IMR-90 (cell line): ENCODE data around the gene C2orf68. TPM values are rescaled to one million over a fixed set of nuclear protein-coding genes. Genes with fewer than 3 reads are reported as not detected.

Experiments used
- ATAC-seq: fragments of 200-7000 bp; cut with Tn5 transposase; 2 replicates; pipeline ENCODE4 v1.9.1; 2020; ENCODE audit warnings: low read depth, mild to moderate bottlenecking, moderate library complexity
- BruUV-seq: library from RNA; stranded (reverse); fragments of 400-500 nt; replicated peaks from 2 replicates; lab custom pipeline; 2021; lab: Mats Ljungman, UMichigan
- CTCF ChIA-PET: fragments of 300-600 bp; formaldehyde crosslinking; extraction: SDS; loops from one replicate; lab custom pipeline; 2021; ENCODE audit warnings: antibody characterized with exemption; lab: Yijun Ruan, JAX
- POLR2A ChIA-PET: fragments of 300-600 bp; sonication (Branson Sonifier 250); formaldehyde crosslinking; loops from one replicate; lab custom pipeline; 2022; ENCODE audit warnings: antibody characterized with exemption; ENCODE audit not compliant: unreplicated experiment; lab: Charles Lee
- DNase-seq: peaks from one replicate; pipeline ENCODE4 v3.0.0; 2013
- H2AFZ ChIP-seq: replicated peaks from 2 replicates; pipeline ENCODE3; 2013; ENCODE audit warnings: low read length, mild to moderate bottlenecking; ENCODE audit not compliant: poor library complexity
- H2AK5ac ChIP-seq: 2 replicates; pipeline ENCODE4 v1.6.1; 2013; ENCODE audit warnings: low read depth, low read length, inconsistent platforms
- H2AK9ac ChIP-seq: replicated peaks from 2 replicates; pipeline ENCODE3; 2013; ENCODE audit warnings: mild to moderate bottlenecking, low read depth, low read length, moderate library complexity; ENCODE audit not compliant: poor library complexity
- H2BK120ac ChIP-seq: 2 replicates; pipeline ENCODE4 v1.6.1; 2013; ENCODE audit warnings: low read depth, low read length, inconsistent platforms
- H2BK15ac ChIP-seq: 3 replicates; pipeline ENCODE4 v1.6.1; 2013; ENCODE audit warnings: low read depth, low read length, inconsistent platforms
- H2BK20ac ChIP-seq: 2 replicates; pipeline ENCODE4 v1.6.1; 2013; ENCODE audit warnings: low read depth, mild to moderate bottlenecking, inconsistent platforms, low read length, moderate library complexity
- H2BK5ac ChIP-seq: 2 replicates; pipeline ENCODE4 v1.6.1; 2013; ENCODE audit warnings: mild to moderate bottlenecking, low read depth, low read length, inconsistent platforms; ENCODE audit not compliant: poor library complexity, severe bottlenecking
- H3K14ac ChIP-seq: replicated peaks from 2 replicates; pipeline ENCODE4 v1.6.1; 2013; ENCODE audit warnings: low read depth, low read length, inconsistent platforms
- H3K18ac ChIP-seq: 2 replicates; pipeline ENCODE4 v1.6.1; 2013; ENCODE audit warnings: low read depth, low read length, control low read depth
- H3K23ac ChIP-seq: 2 replicates; pipeline ENCODE4 v1.6.1; 2013; ENCODE audit warnings: low read depth, low read length, inconsistent platforms
- H3K27ac ChIP-seq: 2 replicates; pipeline ENCODE4 v1.5.1; 2013; ENCODE audit warnings: mild to moderate bottlenecking, control low read depth, low read length; ENCODE audit not compliant: insufficient read depth
- H3K27me3 ChIP-seq: 2 replicates; pipeline ENCODE4 v1.6.1; 2013; ENCODE audit warnings: low read length; ENCODE audit not compliant: control insufficient read depth, insufficient read depth
- H3K36me3 ChIP-seq: 2 replicates; pipeline ENCODE4 v1.6.1; 2013; ENCODE audit warnings: low read length, mixed read lengths; ENCODE audit not compliant: control insufficient read depth, insufficient read depth
- H3K4ac ChIP-seq: 2 replicates; pipeline ENCODE4 v1.6.1; 2013; ENCODE audit warnings: low read depth, low read length, inconsistent platforms
- H3K4me1 ChIP-seq: 2 replicates; pipeline ENCODE4 v1.6.1; 2013; ENCODE audit warnings: low read length, mixed read lengths; ENCODE audit not compliant: control insufficient read depth, insufficient read depth
- H3K4me2 ChIP-seq: 2 replicates; pipeline ENCODE4 v1.6.1; 2013; ENCODE audit warnings: low read depth, mild to moderate bottlenecking, control low read depth, low read length, moderate library complexity
- H3K4me3 ChIP-seq: 2 replicates; pipeline ENCODE4 v1.5.1; 2013; ENCODE audit warnings: low read depth, mild to moderate bottlenecking, control low read depth, low read length, moderate library complexity; ENCODE audit not compliant: insufficient read depth
- H3K56ac ChIP-seq: 2 replicates; pipeline ENCODE4 v1.6.1; 2013; ENCODE audit warnings: low read length, inconsistent platforms; ENCODE audit not compliant: insufficient read depth; ENCODE audit errors: extremely low read depth
- H3K79me1 ChIP-seq, 2 experiments: 2 replicates each; pipeline ENCODE4 v1.6.1; 2013; ENCODE audit warnings: low read length in 2 of 2, inconsistent platforms in 1 of 2, low read depth in 1 of 2
- H3K9ac ChIP-seq: 2 replicates; pipeline ENCODE4 v1.6.1; 2013; ENCODE audit warnings: low read depth, low read length, control low read depth
- H3K9me1 ChIP-seq: 2 replicates; pipeline ENCODE4 v1.6.1; 2013; ENCODE audit warnings: low read length, inconsistent platforms; ENCODE audit not compliant: insufficient read depth
- H3K9me3 ChIP-seq: 2 replicates; pipeline ENCODE4 v1.6.1; 2013; ENCODE audit warnings: low read length; ENCODE audit not compliant: control insufficient read depth, insufficient read depth
- H4K20me1 ChIP-seq: 2 replicates; pipeline ENCODE4 v1.6.1; 2013; ENCODE audit warnings: low read length, inconsistent platforms; ENCODE audit not compliant: insufficient read depth
- H4K5ac ChIP-seq: 2 replicates; pipeline ENCODE4 v1.6.1; 2013; ENCODE audit warnings: mild to moderate bottlenecking, low read depth, low read length, control low read depth
- H4K8ac ChIP-seq, 2 experiments: 2 replicates each; pipeline ENCODE4 v1.6.1; 2013; ENCODE audit warnings: low read depth in 2 of 2, low read length in 2 of 2, control low read depth in 1 of 2, inconsistent platforms in 1 of 2
- H4K91ac ChIP-seq: 2 replicates; pipeline ENCODE4 v1.6.1; 2013; ENCODE audit warnings: low read depth, low read length, inconsistent platforms; ENCODE audit not compliant: insufficient read depth
- MAZ ChIP-seq: IDR thresholded peaks from 2 replicates; pipeline ENCODE4 v1.6.1; 2012; ENCODE audit warnings: low read depth, mild to moderate bottlenecking, low read length, improper control_type of control experiment, moderate library complexity, borderline replicate concordance
- POLR2A ChIP-seq: IDR thresholded peaks from 2 replicates; pipeline ENCODE4 v1.6.1; 2012; ENCODE audit warnings: mild to moderate bottlenecking, low read depth, low read length
- RFX5 ChIP-seq: IDR thresholded peaks from 2 replicates; pipeline ENCODE4 v1.8.0; 2012; ENCODE audit warnings: low read depth, mild to moderate bottlenecking, low read length, moderate library complexity
- SMC3 ChIP-seq: fragments of 150-350 bp; IDR thresholded peaks from 2 replicates; pipeline ENCODE4 v1.6.1; 2016; ENCODE audit warnings: low read depth, mild to moderate bottlenecking, antibody characterized with exemption, low read length, moderate library complexity
- WGBS, 2 experiments: methylation state at CpG; one replicate each; pipeline versions ENCODE4 v1.1.5 to v1.1.7; 2013; ENCODE audit warnings: missing lambda C conversion rate in 2 of 2; ENCODE audit not compliant: insufficient read length in 1 of 2; ENCODE audit errors: extremely low coverage in 2 of 2; 5-methylcytosine and 5-hydroxymethylcytosine counted together
- dilution Hi-C: fragments of 300-500 bp; cut with HindIII; formaldehyde crosslinking; loops from one replicate; pipeline ENCODE4 v1.14.3; 2018; ENCODE audit warnings: low sequenced_read_pairs; ENCODE audit not compliant: unreplicated experiment
- in situ Hi-C: fragments of 300-500 bp; cut with MboI; formaldehyde crosslinking; loops from 3 replicates; pipeline ENCODE4 v1.14.3; 2019; ENCODE audit warnings: low sequenced_read_pairs, inconsistent platforms, mixed read lengths
- intact Hi-C: fragments of 100-400 bp; cut with micrococcal nuclease; formaldehyde crosslinking; loops from 2 replicates; pipeline ENCODE4 v1.10.0; 2022
- polyA plus RNA-seq, 3 experiments: library from polyadenylated mRNA; depleted of rRNA; stranded (reverse); fragments of >200 nt; gene quantifications; 2 replicates each; pipeline ENCODE4 v1.2.3, GENCODE V29; 2012; ENCODE audit warnings: low replicate concordance in 1 of 3
- total RNA-seq: library from RNA; depleted of rRNA; stranded (reverse); fragments of >200 nt; gene quantifications from 2 replicates; pipeline ENCODE4 v1.2.3, GENCODE V29; 2012

C2orf68 gene
- total and polyA plus RNA-seq, 2 of the 4 experiments (the other 2 are of a cell fraction): 6.8 to 10.1 TPM

- dilution Hi-C loops: no loop called here
- POLR2A ChIA-PET: interaction anchor here (0.6 kb wide), 1 partner anchor 14 kb away, joined by 3 read pairs; no protein-coding TSS in a partner anchor
- H4K20me1 ChIP-seq: no peaks in the 10 kb centered on the region
These were observed 49.4 kb upstream of the C2orf68 start for GRCh38 chr2:85661139-85661858.

More at GRCh38 chr2:85661139-85661858, 49.4 kb upstream of the C2orf68 start:
- Histone ChIP-seq H3K36me3 (peaks cover 2% of the 10 kb centered on the region; the same call in 1 of the 2 replicates), H3K4me2 (no peak overlapping the region), H3K23ac (no peak overlapping the region), H2AFZ (no peak overlapping the region), H2BK120ac (no peak overlapping the region), H3K27me3 (no peaks in the 10 kb centered on the region), H3K4me1 (peaks cover 7% of the 10 kb centered on the region), H2AK5ac (peak overlapping the region; percentile 53; the same call in 1 of the 2 replicates), H3K9me3 (no peaks in the 10 kb centered on the region), H4K91ac (no peak overlapping the region), H4K5ac (no peak overlapping the region), H3K56ac (no peak overlapping the region), H3K4ac (no peak overlapping the region), H3K9me1 (peaks cover 16% of the 10 kb centered on the region), H3K27ac (no peak overlapping the region), H4K8ac (no peak overlapping the region), H2BK20ac (no peak overlapping the region), H2BK15ac (no peak overlapping the region), H2AK9ac (no peak overlapping the region), H2BK5ac (no peak overlapping the region), H3K9ac (no peak overlapping the region), H3K79me1 (no peaks in the 10 kb centered on the region), H3K14ac (no peak overlapping the region), H3K4me3 (no peak overlapping the region), H3K18ac (no peak overlapping the region)
- TF ChIP-seq RFX5 (no peak), SMC3 (no peak), MAZ (no peak), POLR2A (no peak)
- no CpG with 5 or more reads among the region's 14 CpGs for WGBS, 2 experiments
- in situ Hi-C loops (no loop called here), intact Hi-C loops (no loop called here)
- DNase-seq (no peak), ATAC-seq (no peak)
- CTCF ChIA-PET: no interaction called here
- no TSS peak for BruUV-seq
